GM19043 (cell line): Measurements from ENCODE around the gene MYO18B.

Experiments used
- ATAC-seq: cut with Tn5 transposase; IDR thresholded peaks from one replicate; pipeline ENCODE4 v1.9.1; 2021; ENCODE audit warnings: low read depth; ENCODE audit not compliant: unreplicated experiment

MYO18B gene

DNA sequence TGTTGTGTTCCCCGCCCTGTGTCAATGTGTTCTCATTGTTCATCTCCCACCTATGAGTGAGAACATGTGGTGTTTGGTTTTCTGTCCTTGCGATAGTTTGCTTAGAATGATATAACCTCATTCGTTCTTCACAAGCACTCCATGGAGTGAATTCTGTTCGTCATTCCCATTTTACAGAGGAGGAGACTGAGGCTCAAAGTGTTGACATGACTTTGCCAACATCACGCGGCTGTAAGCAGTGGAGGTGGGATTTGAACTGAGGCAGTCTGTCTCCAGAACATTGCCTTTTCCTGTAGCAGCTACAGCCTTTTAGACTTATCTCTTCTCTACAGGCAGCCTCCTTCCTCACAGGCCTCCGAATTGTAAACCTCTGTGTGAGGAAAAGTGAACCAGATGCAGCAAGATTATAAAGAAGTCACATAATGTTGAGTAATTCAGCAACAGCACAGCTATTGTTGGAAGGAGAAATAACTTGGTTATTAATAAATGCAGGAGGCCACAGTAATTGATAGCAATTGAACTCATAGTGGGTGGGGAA lies 74.6 kb downstream of the MYO18B start:
- no peak for ATAC-seq

DNA sequence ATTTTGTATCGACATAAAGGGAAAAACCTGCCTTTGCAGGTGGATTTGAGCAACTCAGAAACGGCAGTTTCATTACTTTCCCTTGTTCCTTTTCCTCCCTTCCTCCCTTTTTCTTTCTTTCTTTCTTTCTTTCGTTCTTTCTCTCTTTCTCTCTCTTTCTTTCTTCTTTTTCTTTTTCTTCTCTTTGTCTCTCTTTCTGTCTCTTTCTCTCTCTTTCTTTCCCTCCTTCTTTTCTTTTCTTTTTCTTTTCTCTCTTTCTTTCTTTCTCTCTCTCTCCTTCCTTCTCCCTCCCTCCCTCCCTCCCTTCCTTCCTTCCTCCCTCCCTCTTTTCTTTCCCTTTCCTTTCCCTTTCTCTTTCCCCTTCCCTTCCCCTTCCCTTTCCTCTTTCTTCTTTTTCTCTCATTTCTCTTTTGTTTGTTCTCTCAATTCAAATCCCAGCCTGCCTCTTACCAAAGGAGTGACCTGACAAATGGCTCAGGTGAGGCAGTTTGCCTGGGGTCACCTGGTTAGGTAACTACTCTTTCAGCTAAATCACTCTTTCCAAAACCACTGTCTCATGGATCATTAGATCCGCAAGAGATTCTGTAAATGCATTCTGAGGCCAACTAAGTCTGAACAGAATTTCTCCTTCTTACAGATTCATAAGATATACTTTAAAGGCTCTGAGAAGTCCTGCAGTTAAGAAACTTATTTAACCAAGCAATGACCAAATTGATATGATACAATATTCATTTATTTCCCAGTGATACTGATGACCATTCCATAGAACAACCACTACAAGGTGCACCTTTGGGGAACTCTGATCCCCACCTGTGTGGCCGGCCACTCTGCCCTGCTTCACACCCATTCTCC lies 75.3 kb downstream of the MYO18B start:
- ATAC-seq: no peak

DNA sequence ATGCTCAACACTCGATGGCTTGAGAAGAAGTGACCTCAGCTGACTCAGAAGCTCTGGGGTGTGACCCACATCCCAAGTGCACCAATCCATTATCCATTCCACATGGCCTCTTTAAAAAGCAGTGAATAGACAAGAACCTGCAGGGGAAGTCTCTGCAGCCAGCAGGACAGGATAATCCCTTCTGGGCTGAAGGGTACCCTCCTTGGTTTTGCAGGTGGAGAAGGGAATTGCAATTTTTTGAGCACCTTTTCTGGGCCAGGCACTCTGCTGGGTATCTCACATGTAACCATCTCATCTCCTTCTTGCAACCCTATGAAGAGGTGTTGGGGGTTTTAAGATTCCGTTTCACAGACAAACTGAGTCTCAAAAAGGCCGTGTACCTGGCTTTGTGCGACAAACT lies 76.6 kb downstream of the MYO18B start:
- no peak for ATAC-seq

DNA sequence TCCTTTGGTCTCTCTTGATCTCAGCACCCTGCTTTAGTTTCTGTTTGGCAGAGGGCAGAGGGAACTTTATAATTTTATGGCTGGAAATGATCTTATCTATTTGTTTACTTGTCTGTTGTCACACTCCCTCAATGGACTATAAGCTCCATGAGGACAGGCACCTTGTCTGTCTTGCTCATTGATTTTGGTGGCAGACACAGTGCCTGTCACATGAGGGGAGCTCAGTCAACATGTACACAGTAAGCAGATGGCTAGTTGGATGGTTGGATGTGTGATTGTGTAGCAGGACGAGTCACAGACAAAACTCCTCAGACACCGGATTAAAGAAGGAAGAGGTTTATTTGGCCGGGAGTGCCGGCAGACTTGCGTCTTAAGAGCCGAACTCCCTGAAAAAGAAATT lies 80.4 kb downstream of the MYO18B start:
- ATAC-seq: no peak

DNA sequence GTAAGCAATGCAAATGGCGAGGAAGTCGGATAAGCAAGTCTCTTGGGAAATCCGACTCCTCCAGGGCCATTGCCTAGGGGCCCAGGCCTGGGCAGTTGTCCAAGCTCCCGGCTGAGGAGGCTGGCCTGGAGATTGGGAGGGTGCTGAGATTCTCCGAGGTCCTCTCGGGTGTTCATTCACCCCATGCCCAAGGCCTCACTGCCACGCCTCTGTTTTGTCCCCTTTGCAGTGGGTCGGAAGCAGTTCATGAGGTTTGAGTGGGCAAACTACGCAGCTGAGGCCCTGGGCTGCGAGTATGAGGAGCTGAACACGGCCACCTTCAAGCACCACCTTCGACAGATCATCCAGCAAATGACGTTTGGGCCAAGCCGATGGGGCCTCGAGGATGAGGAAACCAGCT lies 81.3 kb downstream of the MYO18B start:
- ATAC-seq: no peak

DNA sequence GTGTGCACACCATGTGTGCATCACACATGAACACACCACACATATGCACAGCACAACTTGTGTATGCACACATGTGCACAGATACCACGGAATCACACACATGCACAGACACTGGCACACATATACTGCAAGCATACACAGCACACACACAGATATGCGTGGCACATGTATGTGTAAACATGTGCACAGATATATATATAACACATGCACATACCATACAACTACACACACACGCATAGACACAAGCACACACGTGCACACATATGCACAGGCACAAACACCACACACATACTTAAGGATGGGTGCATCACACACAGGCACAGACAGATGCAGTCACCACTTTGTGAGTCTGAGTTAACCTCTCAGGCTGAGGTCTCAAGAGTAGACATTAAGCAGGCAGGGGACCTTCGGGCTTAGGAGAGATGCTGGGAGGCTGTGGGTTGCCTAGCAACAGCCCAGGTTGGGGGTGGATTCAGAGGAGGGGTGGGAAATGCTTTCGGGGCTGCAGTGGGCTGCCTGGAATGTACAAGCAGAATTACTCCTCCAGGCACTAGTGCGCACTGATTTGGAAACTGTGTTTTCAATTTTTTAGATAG lies 82.9 kb downstream of the MYO18B start:
- no peak for ATAC-seq

DNA sequence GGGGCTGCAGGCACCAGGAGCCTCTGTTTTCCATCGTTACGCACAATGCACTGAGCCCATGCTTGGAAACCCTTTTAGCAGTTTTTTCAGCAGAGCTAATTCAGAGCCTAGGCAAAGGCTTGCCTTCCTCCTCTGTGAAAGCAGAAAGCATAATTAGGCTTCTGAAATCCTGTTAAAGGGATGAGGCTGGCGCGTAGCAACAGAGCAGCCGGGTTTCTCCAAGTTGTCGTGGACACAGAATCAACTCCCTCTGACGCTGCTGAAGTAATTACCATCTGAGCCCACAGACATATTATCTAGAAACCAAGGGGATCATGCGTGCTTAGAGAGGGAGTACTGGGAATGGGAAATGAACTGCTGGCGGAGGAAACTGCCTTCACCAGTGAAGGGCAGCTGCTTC lies 85.4 kb downstream of the MYO18B start:
- ATAC-seq: no peak

DNA sequence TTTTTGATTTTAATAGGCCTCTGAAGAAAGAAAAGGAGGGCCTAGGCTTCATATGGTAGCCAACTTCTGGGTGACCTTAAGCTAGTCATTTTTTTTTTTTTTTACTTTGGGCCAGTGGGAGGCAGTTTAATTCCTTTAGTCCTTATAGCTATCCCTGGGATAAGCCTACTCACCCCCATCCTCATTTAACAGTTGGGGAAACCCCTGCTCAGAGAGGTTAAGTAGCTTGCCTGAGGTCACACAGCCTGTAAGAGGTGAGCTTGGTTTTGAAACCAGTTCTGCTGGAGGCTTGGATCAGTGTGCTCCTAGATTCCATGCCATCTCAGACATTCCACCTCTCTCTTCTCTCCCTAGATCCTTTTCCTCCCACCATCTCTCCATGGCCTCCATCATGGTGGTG lies 86.4 kb downstream of the MYO18B start:
- ATAC-seq: no peak

DNA sequence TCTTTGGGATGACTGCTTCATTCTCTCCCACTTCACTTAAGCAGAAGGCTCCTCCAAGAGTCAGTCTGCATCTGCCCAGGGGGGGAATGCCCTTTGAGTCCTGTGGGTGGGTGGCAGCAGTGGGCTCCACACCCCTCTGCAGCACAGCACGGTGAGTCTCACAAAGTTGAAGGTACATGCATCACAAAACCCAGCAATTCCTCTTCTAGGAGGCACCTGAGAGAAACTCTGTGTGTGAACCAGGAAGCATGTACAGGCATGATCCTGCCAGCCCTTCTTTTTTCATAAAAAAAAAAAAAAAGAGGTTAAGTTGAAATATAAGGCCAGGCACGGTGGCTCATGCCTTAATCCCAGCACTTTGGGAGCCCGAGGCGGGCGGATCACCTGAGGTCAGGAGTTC lies 87.2 kb downstream of the MYO18B start:
- no peak for ATAC-seq

DNA sequence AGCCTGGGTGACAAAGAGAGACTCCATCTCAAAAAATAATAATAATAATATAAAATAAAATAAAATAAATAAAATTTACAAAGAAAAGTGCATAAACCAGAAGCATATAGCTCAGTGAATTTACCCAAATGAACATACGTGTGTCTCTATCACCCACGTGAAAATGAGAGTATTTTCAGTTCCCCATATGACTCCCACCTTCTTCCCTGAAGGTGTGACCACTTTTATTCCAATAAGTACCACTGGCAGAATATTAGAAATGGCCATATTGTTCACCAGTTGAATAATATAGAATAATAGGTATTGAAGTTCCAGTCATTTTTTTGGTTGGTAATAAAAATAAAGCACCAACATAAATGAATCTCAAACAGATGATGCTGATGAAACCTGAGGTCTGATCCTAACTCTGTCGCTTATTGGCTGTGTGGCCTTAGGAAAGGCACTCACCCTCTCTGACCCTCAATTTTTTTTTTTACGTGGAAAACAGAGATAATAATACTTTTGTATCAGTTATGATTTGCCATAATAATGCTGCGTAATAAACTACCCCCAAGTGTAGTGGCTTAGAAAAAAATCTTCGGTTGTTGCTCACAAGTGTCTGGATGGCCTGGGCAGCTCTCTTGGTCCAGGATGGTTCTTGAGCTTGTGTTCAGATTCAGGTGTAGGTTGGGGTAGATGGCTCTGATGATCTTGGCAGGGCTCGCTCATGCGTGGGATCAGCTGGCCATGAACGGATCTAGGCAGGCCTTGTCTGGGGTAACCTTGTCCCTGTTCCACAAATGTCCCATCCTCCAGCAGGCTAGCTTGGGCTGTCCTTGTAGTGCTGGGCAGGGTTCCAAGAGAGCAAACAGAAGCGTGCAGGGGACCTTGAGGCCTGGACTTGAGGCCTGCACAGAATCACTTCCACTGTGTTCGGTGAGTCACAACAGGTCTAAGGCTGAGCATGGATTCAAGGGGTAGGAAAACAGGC lies 88.1 kb downstream of the MYO18B start:
- ATAC-seq: no peak

DNA sequence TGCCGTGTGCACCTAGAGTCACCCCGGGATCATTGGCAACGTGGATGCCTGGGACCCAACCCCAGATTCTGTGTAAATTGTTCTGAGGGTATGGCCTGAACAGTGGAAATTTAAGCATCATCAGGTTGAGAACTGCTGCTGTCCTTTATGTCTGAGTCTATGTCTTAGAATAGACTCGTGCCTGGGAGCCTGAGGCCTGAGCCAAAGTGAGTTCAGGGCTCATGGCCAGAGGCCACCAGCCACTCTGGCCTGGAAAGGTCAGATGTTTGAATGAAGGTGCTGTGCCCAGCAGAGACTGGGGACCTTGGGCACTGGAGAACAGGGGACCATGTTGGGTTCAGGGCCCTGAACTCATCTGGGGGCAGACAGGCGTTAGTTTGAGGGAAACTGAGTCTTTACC lies 91.1 kb downstream of the MYO18B start:
- ATAC-seq: no peak

DNA sequence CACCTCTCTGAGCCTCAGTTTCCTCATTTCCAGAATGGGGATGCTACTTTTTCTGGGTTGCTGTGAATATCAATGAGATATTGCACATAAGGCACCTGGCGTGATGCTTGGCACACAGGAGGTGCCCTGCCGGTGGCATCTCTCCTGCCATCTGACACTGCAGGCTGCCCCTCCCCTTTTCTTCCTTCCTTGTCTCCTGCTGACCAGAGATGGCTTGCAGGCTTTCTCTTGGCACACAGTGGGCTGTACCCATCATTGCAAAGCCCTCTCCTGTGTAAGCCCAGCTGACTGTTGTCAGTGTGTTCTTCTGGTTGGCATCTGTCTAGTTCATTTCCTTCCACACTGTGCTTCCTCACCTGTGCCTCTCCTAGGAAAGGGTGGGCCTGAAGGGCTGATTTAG lies 91.7 kb downstream of the MYO18B start:
- no peak for ATAC-seq

DNA sequence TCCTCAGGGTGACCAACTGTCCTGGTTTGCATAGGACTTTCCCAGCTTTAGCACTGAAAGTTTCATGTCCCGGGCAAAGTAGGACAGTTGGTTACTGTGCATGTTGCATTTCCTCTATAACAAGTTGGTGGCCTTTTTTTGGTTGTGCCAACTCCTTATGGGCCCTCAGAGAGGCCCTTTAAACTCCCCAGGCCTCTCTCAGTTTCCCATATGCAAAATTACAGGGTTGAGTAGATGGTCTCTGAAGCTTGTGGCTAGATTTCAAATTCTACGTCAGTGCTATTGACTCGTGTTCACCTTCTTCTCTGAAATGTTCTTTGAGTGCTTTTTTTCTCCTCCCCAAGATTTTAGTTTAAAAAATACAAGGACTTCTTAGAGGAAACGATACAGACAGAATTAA lies 92.5 kb downstream of the MYO18B start:
- ATAC-seq: no peak

DNA sequence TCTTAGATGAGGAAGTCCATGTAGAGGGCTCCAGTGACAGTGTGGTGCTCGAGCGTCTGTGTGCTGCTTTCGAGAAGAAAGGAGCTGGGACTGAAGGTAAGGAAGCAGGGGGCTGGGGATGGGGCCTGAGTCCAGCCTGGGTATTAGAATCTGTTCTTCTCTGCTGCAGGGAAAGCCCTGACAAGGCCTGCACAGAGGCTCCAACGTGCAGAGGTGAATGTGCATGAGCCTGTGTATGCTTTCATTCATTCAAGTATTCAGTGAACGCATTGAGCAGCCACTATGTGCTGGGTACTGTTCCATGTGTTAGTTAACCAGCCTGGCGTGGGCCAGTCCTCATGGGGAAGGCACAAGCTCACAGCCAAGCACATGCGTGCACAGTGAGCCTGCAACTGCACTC lies 93.4 kb downstream of the MYO18B start:
- ATAC-seq: no peak

DNA sequence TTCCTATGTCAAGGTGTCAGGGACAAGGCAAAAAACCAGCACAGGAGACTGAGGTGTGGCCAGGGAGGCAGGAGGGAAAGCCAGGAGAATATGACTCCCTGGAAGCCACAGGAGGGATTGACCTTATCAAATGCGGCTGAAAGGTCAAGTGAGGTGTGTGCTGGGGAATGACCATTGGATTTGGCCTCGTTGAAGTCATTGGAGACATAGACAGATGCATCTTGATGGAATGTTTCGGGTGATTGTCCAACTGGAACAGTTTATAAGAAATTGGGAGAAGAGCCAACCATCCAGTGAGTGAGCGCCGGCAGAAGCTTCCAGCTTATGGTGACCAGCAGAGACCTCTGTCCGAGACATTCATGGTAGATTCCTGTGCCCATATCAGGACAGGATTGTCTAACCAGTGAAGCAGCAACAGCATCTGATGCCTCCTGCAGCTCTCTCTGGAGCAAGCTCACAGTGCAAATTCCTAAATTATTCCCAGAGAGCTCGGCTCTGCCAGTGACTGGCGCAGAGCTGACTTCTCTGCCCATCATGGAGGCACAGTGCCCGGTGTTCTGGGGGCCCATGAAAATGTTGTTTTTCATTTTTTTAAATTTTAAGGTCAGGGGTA lies 95.4 kb downstream of the MYO18B start:
- no peak for ATAC-seq

DNA sequence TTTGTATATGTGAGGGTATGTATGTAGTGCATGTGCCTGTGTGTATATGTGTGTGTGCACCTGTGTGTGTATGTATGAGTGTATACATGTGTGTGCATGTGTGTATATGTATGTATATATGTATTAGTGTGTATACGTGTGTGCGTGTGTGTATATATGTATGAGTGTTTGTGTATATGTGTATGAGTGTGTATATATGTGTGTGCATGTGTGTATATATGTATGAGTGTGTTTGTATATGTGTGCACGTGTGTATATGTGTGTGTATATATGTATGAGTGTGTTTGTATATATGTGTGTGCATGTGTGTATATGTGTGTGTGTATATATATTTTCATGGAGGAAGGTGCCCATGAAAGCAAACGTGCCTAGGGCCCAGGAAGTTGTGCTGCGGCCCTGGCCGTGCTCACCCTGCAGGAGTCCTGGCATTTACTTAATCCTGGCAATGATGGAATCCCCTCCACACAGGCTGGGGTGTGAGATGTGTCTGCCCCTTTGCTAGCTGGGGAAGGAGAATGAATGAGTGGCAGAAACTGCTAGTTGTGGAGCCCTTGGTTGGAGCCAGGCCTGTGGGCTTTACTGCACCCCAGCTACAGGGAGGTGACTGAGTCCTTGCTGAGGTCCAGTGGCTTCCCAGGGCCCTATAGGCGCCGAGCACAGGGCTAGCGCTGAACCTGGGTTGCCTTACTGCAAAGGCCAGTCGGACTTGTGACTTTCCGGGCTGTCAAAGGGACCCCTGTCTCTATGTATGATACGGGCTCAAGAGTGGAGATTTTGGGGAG lies 97.2 kb downstream of the MYO18B start:
- no peak for ATAC-seq

DNA sequence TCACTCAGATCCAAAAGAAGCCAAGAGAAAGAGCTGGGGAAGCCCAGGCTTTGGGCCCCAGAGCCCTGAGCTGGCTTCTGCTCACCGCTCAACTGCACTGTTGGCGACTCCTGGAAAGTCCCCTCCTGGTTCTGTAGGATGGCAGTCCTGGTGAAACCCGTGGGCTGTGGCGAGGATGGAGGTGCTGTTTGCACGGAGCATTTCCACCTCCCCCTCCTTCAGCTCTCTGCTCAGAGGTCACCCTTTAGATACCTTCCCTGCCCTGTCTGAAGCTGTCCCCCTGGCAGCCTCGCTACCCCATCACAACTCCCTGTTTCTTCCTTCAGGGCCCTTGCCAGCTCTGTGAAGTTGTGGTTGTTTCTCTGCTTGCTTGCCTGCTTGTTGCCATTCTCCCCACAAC lies 97.8 kb downstream of the MYO18B start:
- ATAC-seq: no peak

DNA sequence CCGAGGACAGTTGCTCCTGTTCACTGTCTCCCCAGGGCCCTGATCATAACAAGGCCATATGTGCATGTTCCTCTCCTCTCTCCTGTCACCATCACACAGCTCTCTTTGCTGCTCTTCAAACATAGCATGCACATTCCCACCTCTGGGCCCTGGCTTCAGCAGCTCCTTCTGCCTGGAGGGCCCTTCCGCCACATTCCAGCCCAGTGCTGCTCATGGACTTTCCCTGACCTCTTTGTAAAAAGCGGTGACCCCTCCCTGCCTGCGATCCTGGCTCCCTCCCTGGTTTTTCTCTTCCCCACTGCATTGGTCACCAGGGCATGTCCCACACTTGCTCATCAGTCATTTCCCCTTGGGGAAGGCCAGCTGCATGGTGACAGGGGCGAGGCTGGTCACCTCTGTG lies 98.2 kb downstream of the MYO18B start:
- ATAC-seq: no peak

DNA sequence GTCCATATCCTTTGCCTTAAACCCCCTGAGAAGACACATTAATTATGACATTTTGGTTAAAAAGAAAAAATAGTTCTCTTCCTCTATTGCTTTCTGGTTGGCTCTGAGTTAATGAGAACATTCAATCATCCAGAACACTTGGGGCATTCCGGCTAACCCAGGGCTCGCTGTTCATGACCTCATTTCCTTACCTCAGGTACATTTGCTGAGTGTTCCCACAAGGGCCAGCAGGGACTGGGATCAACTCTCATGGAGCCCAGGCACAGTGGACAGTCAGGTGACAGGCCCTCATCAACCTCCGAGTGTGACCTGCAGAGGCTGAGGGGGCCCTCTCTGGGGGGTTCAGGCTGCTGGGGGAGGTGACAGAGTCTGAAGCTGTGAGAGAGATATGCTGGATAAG lies 98.9 kb downstream of the MYO18B start:
- ATAC-seq: no peak

DNA sequence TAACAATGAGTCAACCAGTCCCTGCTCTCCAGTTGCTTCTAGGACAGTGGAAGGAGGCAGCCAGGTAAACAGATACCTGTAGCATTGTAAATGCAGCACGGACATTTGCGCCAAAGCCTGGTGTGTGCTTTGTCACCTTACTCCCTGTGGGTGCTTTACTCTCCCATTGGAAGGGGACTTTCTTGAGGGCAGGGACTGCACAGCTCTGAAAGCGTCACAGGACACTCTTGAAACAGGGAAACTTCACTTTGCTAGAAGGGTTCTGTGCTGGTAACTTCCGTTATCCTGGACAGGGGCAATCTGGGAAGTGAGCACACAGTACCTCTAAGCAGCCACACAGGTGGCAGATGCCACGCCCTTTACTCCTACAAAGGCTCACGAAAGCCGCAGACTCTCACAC lies 99.8 kb downstream of the MYO18B start:
- no peak for ATAC-seq
